ENCODE measurements around the gene SCARF2.

The SCARF2 gene

GRCh38 chr22:20446383-20446970, 8.9 kb upstream of the SCARF2 start:
- H3K27me3 ChIP-seq = no peaks in the 10 kb centered on the region
- peaks cover 0 to 38% (median 0%) of the 10 kb centered on the region in 11 experiments; a peak in 6 of 22 replicates for H4K20me1 ChIP-seq
- H3K4me1 ChIP-seq = peaks cover 0 to 6% (median 1%) of the 10 kb centered on the region in 10 experiments; a peak in 4 of 20 replicates
- no peak overlapping the region for H3K4me3 ChIP-seq
- peaks cover 20 to 67% (median 45%) of the 10 kb centered on the region in 11 experiments for H3K36me3 ChIP-seq
- H3K27ac ChIP-seq = no peak overlapping the region
- TF ChIP-seq Cebpa-rat (IDR thresholded peaks at IDR 0.05) = no peak
- H3K9ac ChIP-seq = no peak overlapping the region
- no peak overlapping the region for H3K4me2 ChIP-seq
- H3K9me3 ChIP-seq (replicated peaks in 1 of 11) = no peaks in the 10 kb centered on the region

- H3K4me2 ChIP-seq = no peak overlapping the region
- H4K20me1 ChIP-seq = peaks cover 2 to 59% (median 16%) of the 10 kb centered on the region in 11 experiments; a peak in 17 of 22 replicates
- no peak overlapping the region for H3K27ac ChIP-seq
- H3K4me1 ChIP-seq = peaks cover 0 to 9% (median 3%) of the 10 kb centered on the region in 10 experiments; a peak in 5 of 20 replicates
- no peaks in the 10 kb centered on the region for H3K9me3 ChIP-seq (replicated peaks in 1 of 11)
- H3K4me3 ChIP-seq = no peak overlapping the region
- no peak for TF ChIP-seq Cebpa-rat (IDR thresholded peaks at IDR 0.05)
- H3K27me3 ChIP-seq = peaks cover 3 to 11% (median 9%) of the 10 kb centered on the region in 11 experiments; a peak in 21 of 22 replicates
- peaks cover 16 to 53% (median 42%) of the 10 kb centered on the region in 11 experiments for H3K36me3 ChIP-seq
- H3K9ac ChIP-seq = no peak overlapping the region
Measured at GRCh38 chr22:20444325-20444724, 6.7 kb upstream of the SCARF2 start.

- Histone ChIP-seq H3K9me3 (replicated peaks in 1 of 11) (no peaks in the 10 kb centered on the region), H3K36me3 (peaks cover 16 to 53% (median 42%) of the 10 kb centered on the region in 11 experiments), H3K4me2 (no peak overlapping the region), H3K9ac (no peak overlapping the region), H3K4me1 (peaks cover 5 to 17% (median 11%) of the 10 kb centered on the region in 10 experiments; a peak in 19 of 20 replicates), H3K27ac (no peak overlapping the region), H4K20me1 (peaks cover 17 to 76% (median 33%) of the 10 kb centered on the region in 11 experiments; a peak in 18 of 22 replicates), H3K27me3 (peaks cover 19 to 28% (median 26%) of the 10 kb centered on the region in 11 experiments), H3K4me3 (no peak overlapping the region)
- TF ChIP-seq Cebpa-rat (IDR thresholded peaks at IDR 0.05) = no peak
Measured at GRCh38 chr22:20442485-20443284, 5.1 kb upstream of the SCARF2 start.

- peaks cover 14 to 25% (median 20%) of the 10 kb centered on the region in 10 experiments; a peak in 19 of 20 replicates for H3K4me1 ChIP-seq
- H3K4me2 ChIP-seq = peak overlapping the region in 1 of 11 experiments; percentile 10; a peak in 1 of 22 replicates
- no peaks in the 10 kb centered on the region for H3K9me3 ChIP-seq (replicated peaks in 1 of 11)
- peaks cover 16 to 52% (median 42%) of the 10 kb centered on the region in 11 experiments for H3K36me3 ChIP-seq
- no peak for TF ChIP-seq Cebpa-rat (IDR thresholded peaks at IDR 0.05)
- no peak overlapping the region for H3K4me3 ChIP-seq
- peaks cover 24 to 84% (median 41%) of the 10 kb centered on the region in 11 experiments; a peak in 19 of 22 replicates for H4K20me1 ChIP-seq
- no peak overlapping the region for H3K27ac ChIP-seq
- peaks cover 28 to 36% (median 34%) of the 10 kb centered on the region in 11 experiments for H3K27me3 ChIP-seq
- H3K9ac ChIP-seq = no peak overlapping the region
Measured at GRCh38 chr22:20441631-20442484, 4.2 kb upstream of the SCARF2 start.

GRCh38 chr22:20440637-20441591, 3.3 kb upstream of the SCARF2 start:
- no peak overlapping the region for H3K9ac ChIP-seq

GRCh38 chr22:20439928-20440575, 2.4 kb upstream of the SCARF2 start:
- no peak overlapping the region for H3K27ac ChIP-seq
- H4K20me1 ChIP-seq = peaks cover 40 to 90% (median 59%) of the 10 kb centered on the region in 11 experiments; a peak in 19 of 22 replicates
- H3K9ac ChIP-seq = no peak overlapping the region
- H3K4me1 ChIP-seq = peaks cover 23 to 38% (median 29%) of the 10 kb centered on the region in 10 experiments
- no peak overlapping the region for H3K4me3 ChIP-seq
- no peak for TF ChIP-seq Cebpa-rat (IDR thresholded peaks at IDR 0.05)
- no peak overlapping the region for H3K4me2 ChIP-seq
- no peaks in the 10 kb centered on the region for H3K9me3 ChIP-seq (replicated peaks in 1 of 11)
- H3K27me3 ChIP-seq = peaks cover 46 to 54% (median 52%) of the 10 kb centered on the region in 11 experiments
- H3K36me3 ChIP-seq = peaks cover 9 to 34% (median 26%) of the 10 kb centered on the region in 11 experiments; a peak in 21 of 22 replicates

More at GRCh38 chr22:20440637-20441591, 3.3 kb upstream of the SCARF2 start:
- peaks cover 37 to 45% (median 43%) of the 10 kb centered on the region in 11 experiments for H3K27me3 ChIP-seq
- H4K20me1 ChIP-seq = peaks cover 34 to 87% (median 50%) of the 10 kb centered on the region in 11 experiments; a peak in 19 of 22 replicates
- H3K36me3 ChIP-seq = peaks cover 9 to 43% (median 32%) of the 10 kb centered on the region in 11 experiments
- H3K4me3 ChIP-seq = no peak overlapping the region
- H3K27ac ChIP-seq = no peak overlapping the region
- peak overlapping the region in 1 of 11 experiments; percentile 10; a peak in 1 of 22 replicates for H3K4me2 ChIP-seq
- no peaks in the 10 kb centered on the region for H3K9me3 ChIP-seq (replicated peaks in 1 of 11)
- peaks cover 23 to 35% (median 29%) of the 10 kb centered on the region in 10 experiments for H3K4me1 ChIP-seq
- TF ChIP-seq Cebpa-rat (IDR thresholded peaks at IDR 0.05) = no peak

GRCh38 chr22:20439556-20439927, 1.9 kb upstream of the SCARF2 start:
- H3K27me3 ChIP-seq = peaks cover 51 to 59% (median 57%) of the 10 kb centered on the region in 11 experiments
- H3K4me2 ChIP-seq = no peak overlapping the region

More at GRCh38 chr22:20439556-20439927, 1.9 kb upstream of the SCARF2 start:
- H3K36me3 ChIP-seq = peaks cover 9 to 29% (median 21%) of the 10 kb centered on the region in 11 experiments; a peak in 20 of 22 replicates
- no peak overlapping the region for H3K9ac ChIP-seq
- no peak for TF ChIP-seq Cebpa-rat (IDR thresholded peaks at IDR 0.05)
- H3K4me3 ChIP-seq = no peak overlapping the region
- H3K27ac ChIP-seq = no peak overlapping the region
- peaks cover 23 to 38% (median 28%) of the 10 kb centered on the region in 10 experiments for H3K4me1 ChIP-seq
- H4K20me1 ChIP-seq = peaks cover 40 to 89% (median 59%) of the 10 kb centered on the region in 11 experiments; a peak in 19 of 22 replicates
- H3K9me3 ChIP-seq (replicated peaks in 1 of 11) = no peaks in the 10 kb centered on the region
